B cell (primary cell): ENCODE data around the gene LRP1. TPM values are rescaled to one million over a fixed set of nuclear protein-coding genes. Genes with fewer than 3 reads are reported as not detected.

Experiments
- ATAC-seq: fragments of 200-7000 bp; cut with Tn5 transposase; one replicate; pipeline ENCODE4 v1.10.0; 2021; ENCODE audit warnings: low read depth, mild to moderate bottlenecking, moderate number of reproducible peaks, moderate library complexity
- CTCF ChIA-PET: fragments of 350-600 bp; sonication (Branson Sonifier 250); formaldehyde crosslinking; loops from one replicate; lab custom pipeline; 2021; ENCODE audit warnings: antibody characterized with exemption, inconsistent platforms; lab: Charles Lee
- POLR2A ChIA-PET: fragments of 350-600 bp; sonication (Branson Sonifier 250); formaldehyde crosslinking; loops from one replicate; lab custom pipeline; 2021; ENCODE audit warnings: antibody characterized with exemption; lab: Charles Lee
- DNase-seq: peaks from one replicate; pipeline ENCODE4 v3.0.0; 2013
- H2AFZ ChIP-seq: 2 replicates; pipeline ENCODE4 v1.6.1; 2012; ENCODE audit warnings: mild to moderate bottlenecking, low read depth, low read length; ENCODE audit not compliant: insufficient read depth, poor library complexity, severe bottlenecking
- H3K27ac ChIP-seq, 2 donors: 1 replicate in 1 of 2; 2 replicates in 1 of 2; pipeline ENCODE4 v1.5.1; 2012 to 2013; ENCODE audit warnings: low read length in 2 of 2, mild to moderate bottlenecking in 2 of 2, moderate library complexity in 1 of 2
- H3K27me3 ChIP-seq, 4 experiments: fragments of 200-600 bp in 1 of 4; sonication (generic) in 1 of 4; replicated peaks in 1 of 4; 1 replicate in 2 of 4; 2 replicates in 2 of 4; pipeline versions ENCODE4 v1.6.1 to v1.7.0; 2013 to 2016; ENCODE audit warnings: low read length in 3 of 4, mild to moderate bottlenecking in 2 of 4, mixed read lengths in 1 of 4, moderate library complexity in 1 of 4; ENCODE audit not compliant: insufficient read depth in 4 of 4, control insufficient read depth in 3 of 4; ENCODE audit errors: control extremely low read depth in 1 of 4
- H3K36me3 ChIP-seq, 2 experiments: replicated peaks in 1 of 2; 1 replicate in 1 of 2; 2 replicates in 1 of 2; pipeline versions ENCODE4 v1.6.1 to v1.7.1; 2013; ENCODE audit warnings: low read length in 1 of 2; ENCODE audit not compliant: insufficient read depth in 2 of 2, control insufficient read depth in 1 of 2; ENCODE audit errors: control extremely low read depth in 1 of 2, extremely low read depth in 1 of 2
- H3K4me1 ChIP-seq, 2 donors: fragments of 200-600 bp in 1 of 2; sonication (generic) in 1 of 2; 1 replicate in 1 of 2; 2 replicates in 1 of 2; pipeline versions ENCODE4 v1.5.1 to v1.6.1; 2013 to 2017; ENCODE audit warnings: low read length in 2 of 2; ENCODE audit not compliant: control insufficient read depth in 2 of 2, insufficient read depth in 2 of 2
- H3K4me2 ChIP-seq: replicated peaks from 2 replicates; pipeline ENCODE3; 2012; ENCODE audit warnings: mild to moderate bottlenecking, low read depth, low read length; ENCODE audit not compliant: poor library complexity, severe bottlenecking
- H3K4me3 ChIP-seq, 5 experiments: fragments of 200-600 bp in 1 of 5; sonication (generic) in 1 of 5; 1 replicate in 3 of 5; 2 replicates in 2 of 5; pipeline versions ENCODE4 v1.5.1 to v1.7.0; 2011 to 2016; ENCODE audit warnings: low read length in 4 of 5, mild to moderate bottlenecking in 4 of 5, low read depth in 2 of 5, control low read depth in 1 of 5, moderate library complexity in 1 of 5; ENCODE audit not compliant: insufficient read depth in 1 of 5; ENCODE audit errors: control extremely low read depth in 1 of 5, extremely low read depth in 1 of 5
- H3K79me2 ChIP-seq: fragments of 200-600 bp; sonication (generic); one replicate; pipeline ENCODE4 v1.6.0; 2016; ENCODE audit warnings: low read length; ENCODE audit not compliant: control insufficient read depth, insufficient read depth
- H3K9ac ChIP-seq: fragments of 200-600 bp; sonication (generic); 2 replicates; pipeline ENCODE4 v1.6.1; 2017; ENCODE audit warnings: mild to moderate bottlenecking, low read length, moderate library complexity
- H3K9me3 ChIP-seq, 3 donors: one replicate each; pipeline versions ENCODE4 v1.6.1 to v1.7.1; 2013; ENCODE audit warnings: low read length in 2 of 3; ENCODE audit not compliant: control insufficient read depth in 2 of 3, insufficient read depth in 1 of 3; ENCODE audit errors: control extremely low read depth in 1 of 3
- H4K20me1 ChIP-seq: 2 replicates; pipeline ENCODE4 v1.6.0; 2012; ENCODE audit warnings: mild to moderate bottlenecking, low read length; ENCODE audit not compliant: insufficient read depth, control insufficient read depth, poor library complexity, severe bottlenecking
- H3K27ac Mint-ChIP-seq: one replicate; pipeline ENCODE4 v1.8.0; 2021; ENCODE audit warnings: mixed read lengths
- H3K27me3 Mint-ChIP-seq: one replicate; pipeline ENCODE4 v1.8.0; 2021; ENCODE audit warnings: mixed read lengths
- H3K4me1 Mint-ChIP-seq: one replicate; pipeline ENCODE4 v1.8.0; 2021; ENCODE audit warnings: mixed read lengths
- H3K4me3 Mint-ChIP-seq: one replicate; pipeline ENCODE4 v1.8.0; 2021; ENCODE audit warnings: mixed read lengths
- H3K9me3 Mint-ChIP-seq: one replicate; pipeline ENCODE4 v1.8.0; 2022; ENCODE audit warnings: mixed read lengths; ENCODE audit not compliant: insufficient read depth
- CTCF ChIP-seq: fragments of 200-600 bp; IDR thresholded peaks from one replicate; pipeline ENCODE4 v1.8.0; 2022; ENCODE audit warnings: antibody characterized with exemption, mild to moderate bottlenecking
- EZH2 ChIP-seq: IDR thresholded peaks from 2 replicates; pipeline ENCODE4 v1.6.1; 2012; ENCODE audit warnings: borderline replicate concordance, low read depth, mild to moderate bottlenecking, moderate library complexity, low read length; ENCODE audit not compliant: insufficient read depth, poor library complexity, severe bottlenecking
- WGBS: methylation state at CpG from one replicate; pipeline ENCODE4 v1.1.5; 2013; ENCODE audit warnings: missing lambda C conversion rate; ENCODE audit not compliant: insufficient coverage; 5-methylcytosine and 5-hydroxymethylcytosine counted together
- intact Hi-C: fragments of 100-400 bp; cut with micrococcal nuclease; formaldehyde crosslinking; loops from one replicate; pipeline ENCODE4 v1.10.0; 2022
- polyA plus RNA-seq: library from polyadenylated mRNA; depleted of rRNA; stranded (reverse); fragments of >200 nt; gene quantifications from 2 replicates; pipeline ENCODE4 v1.2.3, GENCODE V29; 2012
- total RNA-seq, 2 donors: library from RNA; stranded (reverse); fragments of 120-200 nt in 1 of 2; gene quantifications; 1 replicate in 1 of 2; 2 replicates in 1 of 2; pipeline versions ENCODE4 v1.2.3 to v1.2.4, GENCODE V29; 2013 to 2022

Gene LRP1
- total and polyA plus RNA-seq, 2 donors (not counting 1 experiment from before 2014, with no cell fraction given) = 2.0 to 4.1 TPM

- Histone ChIP-seq H3K4me1 (peaks cover 63 to 78% of the 10 kb centered on the region in 2 donors), H3K9ac (no peak overlapping the region), H3K9me3 (peaks cover 0 to 4% (median 0%) of the 10 kb centered on the region in 3 donors), H3K36me3 (peaks cover 0 to 37% of the 10 kb centered on the region in 2 experiments), H2AFZ (no peak overlapping the region), H3K27me3 (peaks cover 0 to 20% (median 4%) of the 10 kb centered on the region in 4 experiments), H3K4me3 (no peak overlapping the region), H4K20me1 (peaks cover 15% of the 10 kb centered on the region), H3K27ac (no peak overlapping the region), H3K4me2 (peak overlapping the region; percentile 86), H3K79me2 (peaks cover 42% of the 10 kb centered on the region)
- peak overlapping the region; percentile 97 for H3K27ac Mint-ChIP-seq
- ChIA-PET CTCF (interaction anchor here (0.7 to 31.1 kb wide), 3 partner anchors 8 to 15 kb away, joined by 3 to 838 read pairs (median 360); partner anchors contain the start of gene NXPH4), POLR2A (interaction anchor here (5.2 kb wide), 1 partner anchor 15 kb away, joined by 28 read pairs; the partner anchor contains the start of gene NXPH4)
- no peak for DNase-seq
- 97% methylated on average over 12 of the region's 13 CpGs for WGBS
- ATAC-seq = no peak
- H3K4me1 Mint-ChIP-seq = peaks cover 86% of the 10 kb centered on the region
- H3K27me3 Mint-ChIP-seq = peaks cover 3% of the 10 kb centered on the region
- no peaks in the 10 kb centered on the region for H3K9me3 Mint-ChIP-seq
- H3K4me3 Mint-ChIP-seq = peak overlapping the region; percentile 99
- no peak for TF ChIP-seq CTCF
- TF ChIP-seq EZH2 = no peak
- intact Hi-C loops = loop anchor here (10.0 kb wide), 1 partner anchor 477 kb away; the partner anchor contains the start of gene PRIM1
Observed at GRCh38 chr12:57231276-57232021, 103.2 kb downstream of the LRP1 start.
